Mesenchymal stem cell (in vitro differentiated cells and primary cell): Measurements from ENCODE around the gene IFFO2.

Source experiments
- DNase-seq: peaks from one replicate; pipeline ENCODE4 v3.0.0-alpha.2; 2013
- H2AFZ ChIP-seq: one replicate; pipeline ENCODE4 v1.6.1; 2013; ENCODE audit warnings: low read depth, mild to moderate bottlenecking, control low read depth, inconsistent platforms, low read length, moderate library complexity
- H2AK5ac ChIP-seq: 2 replicates; pipeline ENCODE4 v1.6.1; 2013; ENCODE audit warnings: low read length, moderate library complexity, mild to moderate bottlenecking, inconsistent platforms; ENCODE audit not compliant: severe bottlenecking
- H2BK120ac ChIP-seq: one replicate; pipeline ENCODE4 v1.6.1; 2013; ENCODE audit warnings: low read depth, mild to moderate bottlenecking, inconsistent platforms, low read length, moderate library complexity
- H2BK12ac ChIP-seq, 2 experiments: one replicate each; pipeline ENCODE4 v1.6.1; 2013; ENCODE audit warnings: inconsistent platforms in 2 of 2, low read length in 2 of 2, mild to moderate bottlenecking in 2 of 2, moderate library complexity in 2 of 2, control low read depth in 1 of 2
- H2BK15ac ChIP-seq: one replicate; pipeline ENCODE4 v1.6.1; 2013; ENCODE audit warnings: mild to moderate bottlenecking, low read depth, inconsistent platforms; ENCODE audit not compliant: poor library complexity, severe bottlenecking
- H2BK5ac ChIP-seq: 2 replicates; pipeline ENCODE4 v1.6.1; 2013; ENCODE audit warnings: low read depth, mild to moderate bottlenecking, low read length, control low read depth, inconsistent platforms; ENCODE audit not compliant: poor library complexity, severe bottlenecking
- H3K14ac ChIP-seq, 2 experiments: one replicate each; pipeline ENCODE4 v1.6.1; 2013; ENCODE audit warnings: inconsistent platforms in 2 of 2, low read length in 2 of 2, control low read depth in 1 of 2, mild to moderate bottlenecking in 1 of 2, moderate library complexity in 1 of 2
- H3K18ac ChIP-seq, 2 experiments: one replicate each; pipeline ENCODE4 v1.6.1; 2013; ENCODE audit warnings: inconsistent platforms in 2 of 2, low read length in 2 of 2, control low read depth in 1 of 2, low read depth in 1 of 2, mild to moderate bottlenecking in 1 of 2
- H3K23ac ChIP-seq, 2 experiments: one replicate each; pipeline ENCODE4 v1.6.1; 2013; ENCODE audit warnings: inconsistent platforms in 2 of 2, low read length in 2 of 2, mild to moderate bottlenecking in 2 of 2, moderate library complexity in 2 of 2, control low read depth in 1 of 2
- H3K27ac ChIP-seq: 2 replicates; pipeline ENCODE4 v1.5.1; 2013; ENCODE audit warnings: mild to moderate bottlenecking, moderate library complexity, low read length, control low read depth, inconsistent platforms; ENCODE audit not compliant: poor library complexity, severe bottlenecking
- H3K27me3 ChIP-seq, 2 experiments: 2 replicates each; pipeline versions ENCODE4 v1.6.1 to v1.7.0; 2013; ENCODE audit warnings: low read length in 2 of 2, mild to moderate bottlenecking in 2 of 2, moderate library complexity in 2 of 2, control low read depth in 1 of 2, inconsistent platforms in 1 of 2; ENCODE audit not compliant: control insufficient read depth in 1 of 2, insufficient read depth in 1 of 2
- H3K36me3 ChIP-seq, 2 experiments: 2 replicates each; pipeline versions ENCODE4 v1.6.1 to v1.7.0; 2013; ENCODE audit warnings: low read length in 2 of 2, control low read depth in 1 of 2, inconsistent platforms in 1 of 2, low read depth in 1 of 2, mild to moderate bottlenecking in 1 of 2; ENCODE audit not compliant: insufficient read depth in 2 of 2, control insufficient read depth in 1 of 2
- H3K4ac ChIP-seq, 2 experiments: one replicate each; pipeline ENCODE4 v1.6.1; 2013; ENCODE audit warnings: inconsistent platforms in 2 of 2, low read length in 2 of 2, mild to moderate bottlenecking in 2 of 2, moderate library complexity in 2 of 2, control low read depth in 1 of 2, low read depth in 1 of 2
- H3K4me1 ChIP-seq: 2 replicates; pipeline ENCODE4 v1.6.1; 2013; ENCODE audit warnings: low read depth, low read length, control low read depth; ENCODE audit not compliant: control insufficient read depth, insufficient read depth
- H3K4me2 ChIP-seq: 2 replicates; pipeline ENCODE4 v1.6.1; 2013; ENCODE audit warnings: low read length, mild to moderate bottlenecking, inconsistent platforms; ENCODE audit not compliant: poor library complexity, severe bottlenecking
- H3K4me3 ChIP-seq, 2 experiments: 2 replicates each; pipeline versions ENCODE4 v1.5.1 to v1.7.0; 2013; ENCODE audit warnings: low read length in 2 of 2, mild to moderate bottlenecking in 2 of 2, control low read depth in 1 of 2, low read depth in 1 of 2; ENCODE audit not compliant: insufficient read depth in 1 of 2
- H3K79me1 ChIP-seq: replicated peaks from 2 replicates; pipeline ENCODE4 v1.6.1; 2013; ENCODE audit warnings: mild to moderate bottlenecking, control low read depth, low read length, inconsistent platforms; ENCODE audit not compliant: poor library complexity, severe bottlenecking
- H3K9ac ChIP-seq: 2 replicates; pipeline ENCODE4 v1.7.0; 2013; ENCODE audit warnings: mild to moderate bottlenecking, low read length, moderate library complexity
- H3K9me3 ChIP-seq: 2 replicates; pipeline ENCODE4 v1.7.0; 2013; ENCODE audit warnings: mild to moderate bottlenecking, low read length; ENCODE audit not compliant: control insufficient read depth
- H4K8ac ChIP-seq: one replicate; pipeline ENCODE4 v1.6.1; 2013; ENCODE audit warnings: inconsistent platforms, mild to moderate bottlenecking, low read length, moderate library complexity
- H4K91ac ChIP-seq: one replicate; pipeline ENCODE4 v1.6.1; 2013; ENCODE audit warnings: mild to moderate bottlenecking, low read length, inconsistent platforms
- WGBS: methylation state at CpG from one replicate; pipeline ENCODE4 v1.1.7; 2013; ENCODE audit warnings: mixed read lengths; 5-methylcytosine and 5-hydroxymethylcytosine counted together

IFFO2 gene

GRCh38 chr1:18881164-18881563 lies 75.3 kb downstream of the IFFO2 start:
- H3K27ac ChIP-seq, result no peak overlapping the region
- no peak overlapping the region for H3K4me3 ChIP-seq
- no peak overlapping the region for H4K91ac ChIP-seq
- H3K36me3 ChIP-seq, result peaks cover 11 to 49% of the 10 kb centered on the region in 2 experiments
- H3K79me1 ChIP-seq, result no peaks in the 10 kb centered on the region
- H4K8ac ChIP-seq, result no peak overlapping the region
- H3K14ac ChIP-seq, result no peak overlapping the region
- no peak for DNase-seq
- no peak overlapping the region for H2AK5ac ChIP-seq
- no peaks in the 10 kb centered on the region for H3K27me3 ChIP-seq
- peaks cover 8% of the 10 kb centered on the region for H3K4me1 ChIP-seq
- H2AFZ ChIP-seq, result no peak overlapping the region
- H3K4ac ChIP-seq, result no peak overlapping the region
- 85% methylated on average over 1 of the region's 2 CpGs for WGBS
- H2BK15ac ChIP-seq, result no peak overlapping the region
- H3K9ac ChIP-seq, result no peak overlapping the region
- no peak overlapping the region for H2BK12ac ChIP-seq
- no peaks in the 10 kb centered on the region for H3K9me3 ChIP-seq
- no peak overlapping the region for H3K23ac ChIP-seq
- H2BK120ac ChIP-seq, result no peak overlapping the region
- H3K18ac ChIP-seq, result no peak overlapping the region
- H3K4me2 ChIP-seq, result no peak overlapping the region
- no peak overlapping the region for H2BK5ac ChIP-seq

GRCh38 chr1:18880585-18880984 lies 75.9 kb downstream of the IFFO2 start:
- 85% methylated on average over 1 of the region's 1 CpG for WGBS
- H3K4me3 ChIP-seq, result no peak overlapping the region

GRCh38 chr1:18879791-18880309 lies 76.6 kb downstream of the IFFO2 start:
- WGBS, result 64% methylated on average over 15 of the region's 21 CpGs

More at GRCh38 chr1:18880585-18880984, 75.9 kb downstream of the IFFO2 start:
- Histone ChIP-seq H2AK5ac (no peak overlapping the region), H4K91ac (no peak overlapping the region), H4K8ac (no peak overlapping the region), H3K4ac (no peak overlapping the region), H2AFZ (no peak overlapping the region), H2BK12ac (no peak overlapping the region), H3K27ac (no peak overlapping the region), H3K9me3 (no peaks in the 10 kb centered on the region), H3K4me2 (no peak overlapping the region), H3K36me3 (peaks cover 11 to 44% of the 10 kb centered on the region in 2 experiments), H3K4me1 (peaks cover 4% of the 10 kb centered on the region), H3K23ac (no peak overlapping the region), H3K79me1 (no peaks in the 10 kb centered on the region), H3K14ac (no peak overlapping the region), H3K9ac (no peak overlapping the region), H3K27me3 (no peaks in the 10 kb centered on the region), H3K18ac (no peak overlapping the region), H2BK5ac (no peak overlapping the region), H2BK120ac (no peak overlapping the region), H2BK15ac (no peak overlapping the region)
- no peak for DNase-seq

GRCh38 chr1:18879215-18879790 lies 77.2 kb downstream of the IFFO2 start:
- H2BK15ac ChIP-seq, result no peak overlapping the region
- no peak overlapping the region for H3K4me2 ChIP-seq
- no peak overlapping the region for H3K18ac ChIP-seq
- no peak overlapping the region for H2BK12ac ChIP-seq
- no peaks in the 10 kb centered on the region for H3K27me3 ChIP-seq
- H3K27ac ChIP-seq, result no peak overlapping the region
- no peak overlapping the region for H2AK5ac ChIP-seq
- no peak overlapping the region for H4K8ac ChIP-seq
- H2BK5ac ChIP-seq, result no peak overlapping the region
- no peak overlapping the region for H3K4me3 ChIP-seq
- H3K9ac ChIP-seq, result no peak overlapping the region
- no peak overlapping the region for H4K91ac ChIP-seq
- DNase-seq, result no peak
- H3K14ac ChIP-seq, result no peak overlapping the region
- WGBS, result 88% methylated on average over 12 of the region's 12 CpGs
- no peaks in the 10 kb centered on the region for H3K79me1 ChIP-seq
- peaks cover 5% of the 10 kb centered on the region for H3K4me1 ChIP-seq
- peaks cover 11 to 45% of the 10 kb centered on the region in 2 experiments for H3K36me3 ChIP-seq
- no peak overlapping the region for H2AFZ ChIP-seq
- no peak overlapping the region for H3K23ac ChIP-seq
- H3K4ac ChIP-seq, result no peak overlapping the region
- no peak overlapping the region for H2BK120ac ChIP-seq
- H3K9me3 ChIP-seq, result no peaks in the 10 kb centered on the region

More at GRCh38 chr1:18879791-18880309, 76.6 kb downstream of the IFFO2 start:
- Histone ChIP-seq H3K27ac (no peak overlapping the region), H3K9me3 (no peaks in the 10 kb centered on the region), H2BK12ac (no peak overlapping the region), H3K14ac (no peak overlapping the region), H3K9ac (no peak overlapping the region), H3K36me3 (peaks cover 11 to 41% of the 10 kb centered on the region in 2 experiments), H3K79me1 (no peaks in the 10 kb centered on the region), H3K4me3 (no peak overlapping the region), H2BK120ac (no peak overlapping the region), H4K91ac (no peak overlapping the region), H3K4me1 (peaks cover 5% of the 10 kb centered on the region), H2AFZ (no peak overlapping the region), H4K8ac (no peak overlapping the region), H3K23ac (no peak overlapping the region), H3K4ac (no peak overlapping the region), H3K27me3 (no peaks in the 10 kb centered on the region), H3K4me2 (no peak overlapping the region), H2AK5ac (no peak overlapping the region), H2BK5ac (no peak overlapping the region), H3K18ac (no peak overlapping the region), H2BK15ac (no peak overlapping the region)
- no peak for DNase-seq
